GM12874 (cell line): ENCODE data around the gene ATP5MC3.

ENCODE experiments used
- TF ChIP-seq, protein P1 (sequence below): IDR thresholded peaks from 2 replicates; pipeline ENCODE4 v1.5.1; 2011; ENCODE audit warnings: low read depth, mild to moderate bottlenecking, control low read depth, low read length, moderate library complexity; ENCODE audit not compliant: insufficient read depth

The ATP5MC3 gene

DNA sequence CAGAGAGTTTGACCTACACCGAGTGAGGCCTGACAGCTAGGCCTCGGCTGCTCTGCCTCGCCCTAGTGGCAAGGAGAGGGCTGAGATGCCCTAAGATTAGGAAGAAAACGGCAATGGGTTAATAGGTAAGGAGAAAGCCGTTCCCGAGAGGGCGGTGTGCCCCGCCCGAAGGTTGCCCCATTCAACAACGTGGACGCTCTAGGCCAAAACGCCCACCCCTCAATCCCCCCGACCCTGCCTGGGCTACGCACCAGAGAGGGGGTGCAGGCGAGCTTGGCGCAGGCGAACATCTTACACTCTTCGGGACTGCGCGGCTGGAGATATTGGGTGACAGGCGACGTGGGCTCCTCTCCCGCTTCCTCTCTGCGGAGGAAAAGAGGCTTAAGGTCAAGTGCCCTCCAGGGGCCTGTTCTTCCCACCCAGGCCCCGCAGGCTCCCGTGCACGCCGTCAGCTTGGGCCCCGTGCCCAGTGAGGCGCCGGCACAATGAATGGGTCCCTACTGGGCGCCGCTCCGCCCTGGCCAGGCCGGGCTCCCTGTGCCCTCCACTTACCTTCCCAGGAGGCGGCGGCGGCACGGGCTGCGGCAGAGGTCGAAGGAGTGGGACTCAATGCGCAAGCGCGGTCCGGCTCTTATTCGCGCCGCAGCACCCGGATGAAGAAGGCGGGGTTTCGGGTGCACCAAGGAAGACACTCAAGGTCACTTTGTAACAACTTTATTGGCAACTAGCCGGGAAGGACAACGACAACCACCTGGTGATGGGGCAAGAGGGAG is at the start of gene ATP5MC3:
Gene ATP5MC3, minus strand, starts transcription at position 607 of the 773 bp plus-strand sequence. Its CDS starts 317 bp downstream, at position 290.
- TF ChIP-seq, protein P1, sequence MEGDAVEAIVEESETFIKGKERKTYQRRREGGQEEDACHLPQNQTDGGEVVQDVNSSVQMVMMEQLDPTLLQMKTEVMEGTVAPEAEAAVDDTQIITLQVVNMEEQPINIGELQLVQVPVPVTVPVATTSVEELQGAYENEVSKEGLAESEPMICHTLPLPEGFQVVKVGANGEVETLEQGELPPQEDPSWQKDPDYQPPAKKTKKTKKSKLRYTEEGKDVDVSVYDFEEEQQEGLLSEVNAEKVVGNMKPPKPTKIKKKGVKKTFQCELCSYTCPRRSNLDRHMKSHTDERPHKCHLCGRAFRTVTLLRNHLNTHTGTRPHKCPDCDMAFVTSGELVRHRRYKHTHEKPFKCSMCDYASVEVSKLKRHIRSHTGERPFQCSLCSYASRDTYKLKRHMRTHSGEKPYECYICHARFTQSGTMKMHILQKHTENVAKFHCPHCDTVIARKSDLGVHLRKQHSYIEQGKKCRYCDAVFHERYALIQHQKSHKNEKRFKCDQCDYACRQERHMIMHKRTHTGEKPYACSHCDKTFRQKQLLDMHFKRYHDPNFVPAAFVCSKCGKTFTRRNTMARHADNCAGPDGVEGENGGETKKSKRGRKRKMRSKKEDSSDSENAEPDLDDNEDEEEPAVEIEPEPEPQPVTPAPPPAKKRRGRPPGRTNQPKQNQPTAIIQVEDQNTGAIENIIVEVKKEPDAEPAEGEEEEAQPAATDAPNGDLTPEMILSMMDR = 0 out of 2 replicates have a peak, but pooled peaks have one; percentile 19

DNA sequence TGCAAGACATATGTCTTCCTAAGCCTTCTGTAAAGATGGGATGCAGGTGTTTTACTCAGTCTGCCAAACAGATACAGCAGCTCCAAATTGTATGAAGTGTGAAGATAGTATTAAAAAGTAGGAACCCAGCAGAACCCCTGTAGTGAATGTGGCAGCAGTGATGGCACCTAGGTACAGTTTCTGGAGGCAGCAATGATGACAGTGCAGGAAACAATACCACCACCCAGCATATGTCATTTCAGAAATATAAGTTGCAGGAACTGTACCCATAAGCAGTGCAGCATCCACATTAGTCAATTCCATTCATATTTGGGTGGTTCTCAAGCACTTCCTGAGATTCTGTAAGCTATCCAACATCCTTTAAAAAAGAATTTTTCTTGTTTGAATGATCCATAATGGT is 46.7 kb upstream of the ATP5MC3 start:
- TF ChIP-seq, protein P1 = no peak

DNA sequence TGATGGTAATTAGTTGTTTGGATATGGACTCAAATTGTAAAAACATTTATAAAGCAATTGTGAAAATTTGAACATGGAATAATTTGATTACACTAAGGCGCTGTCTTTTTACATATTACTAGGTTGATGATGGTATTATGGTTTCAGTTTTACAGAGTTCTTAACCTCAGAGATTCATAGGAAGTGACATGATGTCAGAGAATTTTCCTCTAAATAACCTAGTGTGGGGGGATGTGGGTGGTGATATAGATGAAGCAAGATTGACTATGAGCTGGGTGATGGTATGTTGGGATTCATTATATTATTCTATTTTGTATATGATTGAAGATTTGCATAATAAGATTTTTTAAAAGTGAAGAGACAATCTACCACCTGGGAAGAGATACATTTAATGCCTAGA is 45.9 kb upstream of the ATP5MC3 start:
- TF ChIP-seq, protein P1 = no peak

DNA sequence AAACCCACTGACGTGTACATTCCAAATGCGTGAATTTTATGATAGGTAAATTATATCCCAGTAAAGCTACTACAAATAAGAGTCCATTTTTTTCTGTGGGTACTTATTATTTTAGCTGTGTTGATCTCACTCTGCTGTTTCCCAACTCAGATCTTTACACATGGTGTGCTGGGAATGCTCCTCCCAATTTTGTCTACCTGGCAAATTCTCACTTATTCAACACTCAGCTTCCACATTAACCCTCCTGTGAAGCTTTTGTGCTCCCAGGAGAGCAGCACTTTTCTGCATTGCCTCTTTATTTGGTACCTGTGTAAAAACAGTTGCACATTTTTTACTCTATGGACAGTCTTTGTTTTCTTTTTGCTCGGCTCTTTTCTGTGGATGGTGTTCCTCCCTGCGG is 38.6 kb upstream of the ATP5MC3 start:
- TF ChIP-seq, protein P1 = no peak

DNA sequence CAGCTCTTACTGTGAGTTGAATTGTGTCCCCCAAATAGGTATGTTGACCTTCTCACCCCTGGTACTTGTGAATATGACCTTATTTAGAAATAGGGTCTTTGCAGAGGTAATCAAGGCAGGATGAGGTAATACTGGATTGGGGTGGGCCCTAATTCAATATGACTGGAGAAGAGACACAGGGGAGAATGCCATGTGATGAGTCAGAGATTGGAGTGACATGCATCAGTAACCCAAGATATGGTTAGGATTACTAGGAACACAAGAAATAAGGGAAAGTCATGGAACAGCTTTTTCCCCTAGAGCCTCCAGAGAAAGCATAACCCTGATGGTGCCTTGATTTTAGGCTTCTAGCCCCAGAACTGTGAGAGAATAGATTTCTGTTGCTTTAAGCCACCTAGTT is 37.0 kb upstream of the ATP5MC3 start:
- TF ChIP-seq, protein P1 = no peak

DNA sequence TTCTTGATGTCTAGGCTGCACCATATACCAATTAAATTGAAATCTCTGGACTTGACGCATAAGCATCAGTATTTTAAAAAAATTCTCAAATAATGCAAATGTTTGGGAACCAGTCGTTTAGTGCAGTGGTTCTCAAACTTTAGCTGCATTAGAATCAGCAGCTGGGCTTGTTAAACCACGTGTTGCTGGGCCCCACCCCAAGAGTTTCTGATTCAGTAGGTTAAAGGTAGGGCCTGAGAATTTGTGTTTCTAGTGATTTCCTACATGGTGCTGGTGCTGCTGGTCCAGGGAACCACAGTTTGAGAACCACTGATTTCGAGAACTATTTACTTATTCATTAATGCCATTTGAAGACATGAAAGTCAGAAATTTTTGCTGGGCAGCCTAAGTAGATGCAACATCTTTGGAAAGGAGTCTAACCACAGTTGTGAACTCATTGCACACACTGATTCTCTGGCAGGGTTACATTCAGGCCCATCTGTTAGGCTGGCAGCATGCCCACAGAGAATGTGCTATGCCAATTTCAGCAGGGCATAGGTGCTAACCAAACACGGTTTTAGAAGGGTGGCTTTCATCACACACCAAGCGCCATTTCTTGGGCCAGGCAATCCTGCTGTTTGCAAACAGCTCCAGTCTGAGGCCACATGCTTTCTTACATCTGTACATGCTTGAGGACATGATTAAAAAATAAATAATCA is 26.4 kb upstream of the ATP5MC3 start:
- TF ChIP-seq, protein P1 = no peak

DNA sequence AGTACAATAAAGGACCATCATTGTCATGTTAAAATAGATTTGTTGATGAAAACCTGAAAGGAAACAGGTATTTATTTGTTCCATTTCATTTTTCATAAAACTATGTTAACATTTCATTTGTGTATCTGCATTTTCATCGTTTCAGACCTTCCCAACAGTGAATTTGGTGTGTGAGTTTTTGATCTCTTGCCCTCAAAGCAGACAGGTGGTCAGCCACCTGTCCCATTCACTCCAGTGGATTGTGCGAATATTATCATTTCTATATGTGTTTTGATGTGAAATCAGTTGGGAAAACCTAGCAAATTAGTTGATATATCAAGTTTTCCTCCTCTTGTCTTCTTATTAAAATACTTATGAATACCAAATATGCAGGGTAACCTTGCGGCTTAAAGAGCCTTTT is 25.4 kb upstream of the ATP5MC3 start:
- TF ChIP-seq, protein P1 = no peak
